Sigmoid colon (tissue), 4 donors: ENCODE results near the gene CYP2D6.
"Not testable (repeated sequence)": the region's sequence is repeated elsewhere in the genome, so short reads cannot be mapped to it uniquely, and the experiment has no call there.

Experiments
- CTCF ChIP-seq, 4 experiments: fragments of 450-650 bp in 3 of 4; fragments of 200-600 bp in 1 of 4; IDR thresholded peaks; one replicate each; pipeline ENCODE4 v1.5.1; 2016 to 2019; ENCODE audit warnings: antibody characterized with exemption in 4 of 4, mild to moderate bottlenecking in 3 of 4, moderate library complexity in 2 of 4
- EP300 ChIP-seq, 4 donors: sonication (generic); formaldehyde crosslinking; IDR thresholded peaks; one replicate each; pipeline ENCODE4 v1.6.1; 2017; ENCODE audit warnings: antibody characterized with exemption in 4 of 4
- POLR2A ChIP-seq, 2 donors: fragments of 450-650 bp; IDR thresholded peaks; one replicate each; pipeline ENCODE4 v1.6.1; 2016; ENCODE audit warnings: antibody characterized with exemption in 2 of 2, mild to moderate bottlenecking in 2 of 2, moderate library complexity in 2 of 2
- POLR2AphosphoS5 ChIP-seq, 4 donors: sonication (generic); formaldehyde crosslinking; IDR thresholded peaks; one replicate each; pipeline ENCODE4 v1.6.1; 2017; ENCODE audit warnings: antibody characterized with exemption in 4 of 4

DNA sequence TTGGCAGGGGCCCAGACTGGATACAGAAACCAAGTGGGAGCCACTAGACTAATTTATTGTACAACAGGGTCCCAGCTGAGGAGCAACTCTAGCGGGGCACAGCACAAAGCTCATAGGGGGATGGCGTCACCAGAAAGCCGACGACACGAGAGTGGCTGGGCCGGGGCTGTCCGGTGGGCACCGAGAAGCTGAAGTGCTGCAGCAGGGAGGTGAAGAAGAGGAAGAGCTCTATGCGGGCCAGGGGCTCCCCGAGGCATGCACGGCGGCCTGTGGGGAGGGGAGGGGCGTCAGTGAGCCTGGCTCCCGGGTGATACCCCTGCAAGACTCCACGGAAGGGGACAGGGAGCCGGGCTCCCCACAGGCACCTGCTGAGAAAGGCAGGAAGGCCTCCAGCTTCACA is 19.2 kb upstream of the CYP2D6 start:
- TF ChIP-seq CTCF, EP300, POLR2A, POLR2AphosphoS5 (IDR thresholded peaks at IDR 0.05): not testable (repeated sequence)
